A673 (cell line): Measurements from ENCODE around the gene NLGN1.

Source experiments
- EZH2 ChIP-seq: fragments of 200-600 bp; sonication (generic); IDR thresholded peaks from 2 replicates; pipeline ENCODE4 v1.6.1; 2017; ENCODE audit warnings: borderline replicate concordance, low read depth, mild to moderate bottlenecking, mixed read lengths, antibody characterized with exemption, low read length; ENCODE audit not compliant: poor library complexity, severe bottlenecking
- TF ChIP-seq, protein P1 (sequence below): fragments of 300-800, 200-600 bp; sonication (generic); conservative IDR thresholded peaks from 2 replicates; pipeline ENCODE4 v1.5.1; 2017; ENCODE audit warnings: low read depth, mild to moderate bottlenecking, antibody characterized with exemption, low read length, moderate library complexity, mixed read lengths

DNA sequence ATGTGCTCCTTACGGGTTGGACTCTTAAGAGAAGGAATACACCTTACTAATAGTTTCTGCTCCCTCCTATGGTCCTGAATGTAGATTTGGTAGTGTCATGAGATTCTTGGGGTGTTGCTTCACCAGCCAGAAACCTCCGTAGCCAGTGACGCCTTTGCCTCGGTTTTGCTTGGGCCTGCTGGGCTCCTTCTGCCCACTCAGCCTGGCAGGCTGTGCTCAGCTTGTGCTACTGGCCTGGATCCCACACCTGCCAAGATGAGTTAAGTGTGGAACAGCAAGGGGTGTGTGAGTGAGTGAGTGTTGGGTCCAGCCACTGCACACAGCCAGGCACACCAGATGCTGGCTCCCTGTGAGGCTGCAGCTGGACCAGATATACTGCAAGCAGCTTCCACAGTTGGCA, 560.1 kb downstream of the NLGN1 start:
- TF ChIP-seq, protein P1, sequence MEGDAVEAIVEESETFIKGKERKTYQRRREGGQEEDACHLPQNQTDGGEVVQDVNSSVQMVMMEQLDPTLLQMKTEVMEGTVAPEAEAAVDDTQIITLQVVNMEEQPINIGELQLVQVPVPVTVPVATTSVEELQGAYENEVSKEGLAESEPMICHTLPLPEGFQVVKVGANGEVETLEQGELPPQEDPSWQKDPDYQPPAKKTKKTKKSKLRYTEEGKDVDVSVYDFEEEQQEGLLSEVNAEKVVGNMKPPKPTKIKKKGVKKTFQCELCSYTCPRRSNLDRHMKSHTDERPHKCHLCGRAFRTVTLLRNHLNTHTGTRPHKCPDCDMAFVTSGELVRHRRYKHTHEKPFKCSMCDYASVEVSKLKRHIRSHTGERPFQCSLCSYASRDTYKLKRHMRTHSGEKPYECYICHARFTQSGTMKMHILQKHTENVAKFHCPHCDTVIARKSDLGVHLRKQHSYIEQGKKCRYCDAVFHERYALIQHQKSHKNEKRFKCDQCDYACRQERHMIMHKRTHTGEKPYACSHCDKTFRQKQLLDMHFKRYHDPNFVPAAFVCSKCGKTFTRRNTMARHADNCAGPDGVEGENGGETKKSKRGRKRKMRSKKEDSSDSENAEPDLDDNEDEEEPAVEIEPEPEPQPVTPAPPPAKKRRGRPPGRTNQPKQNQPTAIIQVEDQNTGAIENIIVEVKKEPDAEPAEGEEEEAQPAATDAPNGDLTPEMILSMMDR, result no peak
- TF ChIP-seq EZH2, result no peak
